GM23248 (cell line): ENCODE measurements around the gene FN1. TPM values are rescaled to one million over a fixed set of nuclear protein-coding genes. Genes with fewer than 3 reads are reported as not detected.

Source experiments
- DNase-seq: peaks from one replicate; pipeline ENCODE4 v3.0.0-alpha.2; 2015
- H2AFZ ChIP-seq: fragments of 200-600 bp; sonication (generic); 2 replicates; pipeline ENCODE4 v1.6.1; 2016; ENCODE audit warnings: antibody characterized with exemption
- H3F3A ChIP-seq: fragments of 200-600 bp; sonication (generic); 2 replicates; pipeline ENCODE4 v1.6.1; 2016; ENCODE audit warnings: mild to moderate bottlenecking, antibody characterized with exemption, mixed run types; ENCODE audit not compliant: insufficient read depth
- H3K27ac ChIP-seq: fragments of 200-600 bp; sonication (generic); 2 replicates; pipeline ENCODE4 v1.5.1; 2016; ENCODE audit warnings: mild to moderate bottlenecking
- H3K27me3 ChIP-seq: fragments of 200-600 bp; sonication (generic); replicated peaks from 2 replicates; pipeline ENCODE4 v1.6.1; 2016; ENCODE audit warnings: mild to moderate bottlenecking; ENCODE audit not compliant: insufficient read depth
- H3K36me3 ChIP-seq: fragments of 200-600 bp; sonication (generic); 2 replicates; pipeline ENCODE4 v1.6.1; 2016; ENCODE audit warnings: low read depth, mild to moderate bottlenecking
- H3K4me1 ChIP-seq: fragments of 200-600 bp; sonication (generic); 2 replicates; pipeline ENCODE4 v1.6.1; 2016; ENCODE audit warnings: mild to moderate bottlenecking; ENCODE audit not compliant: insufficient read depth
- H3K4me2 ChIP-seq: fragments of 200-600 bp; sonication (generic); one replicate; pipeline ENCODE4 v1.6.1; 2016; ENCODE audit warnings: mild to moderate bottlenecking; ENCODE audit not compliant: unreplicated experiment
- H3K4me3 ChIP-seq: fragments of 200-600 bp; sonication (generic); 2 replicates; pipeline ENCODE4 v1.5.1; 2016; ENCODE audit warnings: mild to moderate bottlenecking
- H3K79me2 ChIP-seq: fragments of 200-600 bp; sonication (generic); 2 replicates; pipeline ENCODE4 v1.6.1; 2016; ENCODE audit warnings: mild to moderate bottlenecking; ENCODE audit not compliant: insufficient read depth
- H3K9ac ChIP-seq: fragments of 200-600 bp; sonication (generic); 2 replicates; pipeline ENCODE4 v1.6.1; 2016; ENCODE audit warnings: mild to moderate bottlenecking
- H3K9me2 ChIP-seq: fragments of 200-600 bp; sonication (generic); 2 replicates; pipeline ENCODE4 v1.6.1; 2016; ENCODE audit warnings: mixed run types, mild to moderate bottlenecking, moderate library complexity; ENCODE audit not compliant: insufficient read depth
- H3K9me3 ChIP-seq: fragments of 200-600 bp; sonication (generic); one replicate; pipeline ENCODE4 v1.6.1; 2017; ENCODE audit warnings: low read depth
- H4K20me1 ChIP-seq: fragments of 200-600 bp; sonication (generic); 2 replicates; pipeline ENCODE4 v1.6.0; 2016; ENCODE audit not compliant: insufficient read depth
- EZH2 ChIP-seq: fragments of 200-600 bp; sonication (generic); IDR thresholded peaks from 2 replicates; pipeline ENCODE4 v1.6.1; 2018; ENCODE audit warnings: antibody characterized with exemption, mild to moderate bottlenecking; ENCODE audit not compliant: insufficient read depth, poor library complexity, severe bottlenecking
- EZH2phosphoT487 ChIP-seq: fragments of 200-600 bp; sonication (generic); IDR thresholded peaks from 2 replicates; pipeline ENCODE4 v1.6.1; 2018; ENCODE audit warnings: antibody characterized with exemption, moderate library complexity, mild to moderate bottlenecking, low read depth; ENCODE audit not compliant: insufficient read depth
- WGBS, 2 experiments: methylation state at CpG; one replicate each; pipeline ENCODE4 v1.1.6; 2015 to 2017; ENCODE audit warnings: low lambda C conversion rate in 2 of 2, low coverage in 1 of 2; ENCODE audit errors: missing lambda C conversion rate in 2 of 2; 5-methylcytosine and 5-hydroxymethylcytosine counted together
- in situ Hi-C: fragments of 300-500 bp; cut with MboI; formaldehyde crosslinking; loops from 2 replicates; pipeline ENCODE4 v1.15.0; 2020
- polyA plus RNA-seq: library from polyadenylated mRNA; unstranded; fragments of >200 nt; fragmentation: Nextera tagmentation; extraction: Ambion mirVana; gene quantifications from 2 replicates; pipeline ENCODE4 v1.2.1, GENCODE V29; 2016
- total RNA-seq: library from RNA; depleted of rRNA; stranded (reverse); fragments of >200 nt; shearing (Covaris generic); gene quantifications from 2 replicates; pipeline ENCODE4 v1.2.3, GENCODE V29; 2014; rRNA removed

FN1 gene
- total RNA-seq (33,406 and 36,331 TPM in 2 replicates), polyA plus RNA-seq (19,771 and 20,647 TPM in 2 replicates)

- DNase-seq = peak; percentile 99
- Histone ChIP-seq H3K4me2 (peak within 1 kb of the TSS; percentile 96), H3K9me3 (no peaks in the 10 kb centered on the region), H3K4me3 (peak within 1 kb of the TSS; percentile 99), H3K27me3 (no peaks in the 10 kb centered on the region), H3K9me2 (no peaks in the 10 kb centered on the region), H4K20me1 (0 out of 2 replicates have a peak, but pooled peaks cover 12% of the 10 kb centered on the region), H3K79me2 (peaks cover 85% of the 10 kb centered on the region), H3K9ac (peak within 1 kb of the TSS; percentile 99), H3K36me3 (peaks cover 46% of the 10 kb centered on the region), H2AFZ (peak within 1 kb of the TSS; percentile 47), H3K4me1 (peaks cover 35% of the 10 kb centered on the region), H3K27ac (peak within 1 kb of the TSS; percentile 99), H3F3A (peaks cover 86% of the 10 kb centered on the region)
- in situ Hi-C loops = no loop called here
- 1% methylated on average over 18 to 48 of the region's 54 CpGs for WGBS, 2 experiments
- TF ChIP-seq EZH2 = no peak
- no peak for TF ChIP-seq EZH2phosphoT487
Observed at GRCh38 chr2:215435870-215436704, at the start of gene FN1. Gene FN1 (minus strand): TSS chr2:215436068. CDS start chr2:215435802, 266 bp downstream.

GRCh38 chr2:215485032-215485431 is 49.2 kb upstream of the FN1 start:
- DNase-seq = no peak
- Histone ChIP-seq H3K4me2 (no peak overlapping the region), H3K4me1 (no peaks in the 10 kb centered on the region), H2AFZ (peak overlapping the region; percentile 33; the same call in 1 of the 2 replicates), H3K9me2 (no peaks in the 10 kb centered on the region; the same call in 1 of the 2 replicates), H3K27me3 (no peaks in the 10 kb centered on the region), H4K20me1 (no peaks in the 10 kb centered on the region), H3K79me2 (no peaks in the 10 kb centered on the region), H3K27ac (no peak overlapping the region), H3K4me3 (no peak overlapping the region), H3K9me3 (no peaks in the 10 kb centered on the region), H3K36me3 (no peaks in the 10 kb centered on the region), H3F3A (peaks cover 14% of the 10 kb centered on the region; the same call in 1 of the 2 replicates), H3K9ac (no peak overlapping the region)
- TF ChIP-seq EZH2 = no peak
- TF ChIP-seq EZH2phosphoT487 = no peak
- in situ Hi-C loops = no loop called here

GRCh38 chr2:215484570-215484969 is 48.7 kb upstream of the FN1 start:
- Histone ChIP-seq H3K4me2 (no peak overlapping the region), H4K20me1 (no peaks in the 10 kb centered on the region), H3K4me1 (peaks cover 3% of the 10 kb centered on the region; the same call in 1 of the 2 replicates), H3K9me2 (no peaks in the 10 kb centered on the region; the same call in 1 of the 2 replicates), H3K79me2 (no peaks in the 10 kb centered on the region), H2AFZ (peak overlapping the region; percentile 33; the same call in 1 of the 2 replicates), H3K4me3 (no peak overlapping the region), H3K27ac (no peak overlapping the region), H3F3A (peaks cover 14% of the 10 kb centered on the region; the same call in 1 of the 2 replicates), H3K27me3 (no peaks in the 10 kb centered on the region), H3K36me3 (no peaks in the 10 kb centered on the region), H3K9ac (no peak overlapping the region), H3K9me3 (no peaks in the 10 kb centered on the region)
- WGBS, 2 experiments = 49 to 50% methylated on average over 2 of the region's 2 CpGs
- in situ Hi-C loops = no loop called here
- no peak for DNase-seq
- no peak for TF ChIP-seq EZH2phosphoT487
- TF ChIP-seq EZH2 = no peak

DNA sequence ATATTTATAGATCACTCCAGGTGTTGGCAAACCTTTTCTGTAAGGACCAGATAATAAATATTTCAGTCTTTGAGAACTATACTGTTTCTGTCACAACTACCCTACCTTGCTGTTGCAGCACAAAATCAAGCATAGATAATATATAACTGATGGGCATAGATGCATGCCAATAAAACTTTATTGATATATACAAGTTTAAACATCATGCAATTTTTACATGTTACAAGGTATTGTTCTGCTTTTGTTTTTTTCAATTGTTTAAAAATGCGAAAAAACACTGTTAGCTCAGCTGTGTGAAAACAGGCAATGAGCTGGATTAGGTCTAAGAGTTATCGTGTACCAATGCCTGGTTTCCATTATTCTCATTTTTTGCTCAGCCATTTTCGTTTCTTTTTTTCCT is 47.6 kb upstream of the FN1 start:
- WGBS, 2 experiments = 93 to 96% methylated on average over 3 of the region's 3 CpGs
- Histone ChIP-seq H2AFZ (no peak overlapping the region), H3F3A (peaks cover 14% of the 10 kb centered on the region; the same call in 1 of the 2 replicates), H3K9ac (no peak overlapping the region), H3K9me3 (no peaks in the 10 kb centered on the region), H3K4me3 (no peak overlapping the region), H3K4me1 (peaks cover 15% of the 10 kb centered on the region; the same call in 1 of the 2 replicates), H3K36me3 (no peaks in the 10 kb centered on the region), H3K79me2 (no peaks in the 10 kb centered on the region), H3K27ac (no peak overlapping the region), H3K4me2 (no peak overlapping the region), H3K9me2 (no peaks in the 10 kb centered on the region; the same call in 1 of the 2 replicates), H3K27me3 (no peaks in the 10 kb centered on the region), H4K20me1 (no peaks in the 10 kb centered on the region)
- in situ Hi-C loops = no loop called here
- no peak for TF ChIP-seq EZH2phosphoT487
- no peak for TF ChIP-seq EZH2
- no peak for DNase-seq
